Sigmoid colon (tissue), 4 donors: Measurements from ENCODE around the gene CLBA1.

ENCODE experiments used
- EP300 ChIP-seq, 4 donors: sonication (generic); formaldehyde crosslinking; IDR thresholded peaks; one replicate each; pipeline ENCODE4 v1.6.1; 2017; ENCODE audit warnings: antibody characterized with exemption in 4 of 4
- POLR2A ChIP-seq, 2 donors: fragments of 450-650 bp; IDR thresholded peaks; one replicate each; pipeline ENCODE4 v1.6.1; 2016; ENCODE audit warnings: antibody characterized with exemption in 2 of 2, mild to moderate bottlenecking in 2 of 2, moderate library complexity in 2 of 2
- POLR2AphosphoS5 ChIP-seq, 4 donors: sonication (generic); formaldehyde crosslinking; IDR thresholded peaks; one replicate each; pipeline ENCODE4 v1.6.1; 2017; ENCODE audit warnings: antibody characterized with exemption in 4 of 4
- TF ChIP-seq, protein P1 (sequence below), 4 experiments: fragments of 450-650 bp in 3 of 4; fragments of 200-600 bp in 1 of 4; IDR thresholded peaks; one replicate each; pipeline ENCODE4 v1.5.1; 2016 to 2019; ENCODE audit warnings: antibody characterized with exemption in 4 of 4, mild to moderate bottlenecking in 3 of 4, moderate library complexity in 2 of 4

GRCh38 chr14:104974146-104974541 is 11.4 kb upstream of the CLBA1 start:
- TF ChIP-seq, protein P1, sequence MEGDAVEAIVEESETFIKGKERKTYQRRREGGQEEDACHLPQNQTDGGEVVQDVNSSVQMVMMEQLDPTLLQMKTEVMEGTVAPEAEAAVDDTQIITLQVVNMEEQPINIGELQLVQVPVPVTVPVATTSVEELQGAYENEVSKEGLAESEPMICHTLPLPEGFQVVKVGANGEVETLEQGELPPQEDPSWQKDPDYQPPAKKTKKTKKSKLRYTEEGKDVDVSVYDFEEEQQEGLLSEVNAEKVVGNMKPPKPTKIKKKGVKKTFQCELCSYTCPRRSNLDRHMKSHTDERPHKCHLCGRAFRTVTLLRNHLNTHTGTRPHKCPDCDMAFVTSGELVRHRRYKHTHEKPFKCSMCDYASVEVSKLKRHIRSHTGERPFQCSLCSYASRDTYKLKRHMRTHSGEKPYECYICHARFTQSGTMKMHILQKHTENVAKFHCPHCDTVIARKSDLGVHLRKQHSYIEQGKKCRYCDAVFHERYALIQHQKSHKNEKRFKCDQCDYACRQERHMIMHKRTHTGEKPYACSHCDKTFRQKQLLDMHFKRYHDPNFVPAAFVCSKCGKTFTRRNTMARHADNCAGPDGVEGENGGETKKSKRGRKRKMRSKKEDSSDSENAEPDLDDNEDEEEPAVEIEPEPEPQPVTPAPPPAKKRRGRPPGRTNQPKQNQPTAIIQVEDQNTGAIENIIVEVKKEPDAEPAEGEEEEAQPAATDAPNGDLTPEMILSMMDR (IDR thresholded peaks at IDR 0.05) = no peak
- no peak for TF ChIP-seq POLR2A (IDR thresholded peaks at IDR 0.05)
- TF ChIP-seq POLR2AphosphoS5 (IDR thresholded peaks at IDR 0.05) = no peak
- TF ChIP-seq EP300 (IDR thresholded peaks at IDR 0.05) = no peak
